Measurements from ENCODE around the gene YPEL2.
"Not testable (repeated sequence)": the region's sequence is repeated elsewhere in the genome, so short reads cannot be mapped to it uniquely, and the experiment has no call there.

YPEL2 gene, protein sequence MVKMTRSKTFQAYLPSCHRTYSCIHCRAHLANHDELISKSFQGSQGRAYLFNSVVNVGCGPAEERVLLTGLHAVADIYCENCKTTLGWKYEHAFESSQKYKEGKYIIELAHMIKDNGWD

DNA sequence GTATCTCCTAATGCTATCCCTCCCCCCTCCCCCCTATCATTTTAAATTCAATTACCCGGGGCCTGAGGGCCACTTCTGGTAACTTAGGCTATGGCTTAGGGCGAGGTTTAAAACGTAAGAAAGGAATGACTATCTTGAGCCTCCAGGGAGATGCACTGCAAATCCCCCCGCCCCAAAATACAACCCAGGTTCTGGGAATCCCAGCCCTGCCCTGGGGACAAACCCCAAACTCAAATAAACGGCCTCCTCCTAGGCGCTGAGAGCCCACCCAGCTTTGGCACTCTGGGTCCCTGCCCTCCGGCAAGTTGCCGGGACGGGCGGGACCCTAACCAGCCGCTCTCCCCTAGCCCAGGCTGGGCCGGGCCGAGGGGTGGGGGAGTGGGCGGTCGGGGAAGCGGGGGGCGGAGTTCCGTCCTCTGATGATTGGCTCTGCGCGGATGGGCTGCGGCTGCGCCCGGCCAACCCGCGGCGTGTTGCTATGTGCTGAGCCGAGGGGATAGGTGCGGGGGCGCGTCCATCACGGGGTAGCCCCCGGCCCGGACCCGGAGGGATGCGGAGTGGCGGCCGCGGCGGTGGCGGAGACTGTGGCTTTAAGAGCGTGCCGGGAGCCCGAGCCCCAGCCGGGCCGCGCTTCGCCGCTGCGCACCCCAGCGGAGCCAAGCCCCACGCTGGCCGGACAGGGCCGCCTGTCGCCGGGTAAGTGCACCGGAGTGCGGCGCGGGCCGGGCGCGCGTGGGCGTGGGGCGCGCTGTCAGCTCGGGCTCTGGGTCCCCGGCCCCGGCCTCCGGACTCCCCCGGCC lies at the start of gene YPEL2:
YPEL2 (plus strand) TSS at position 527 of the 800 bp plus-strand sequence. CDS start 21,755 bp downstream, outside the sequence.
- DNase-seq: peak; percentile 35 to 97 (median 94)

GRCh38 chr17:59284317-59284716 lies 47.1 kb upstream of the YPEL2 start:
- DNase-seq: no peak

DNA sequence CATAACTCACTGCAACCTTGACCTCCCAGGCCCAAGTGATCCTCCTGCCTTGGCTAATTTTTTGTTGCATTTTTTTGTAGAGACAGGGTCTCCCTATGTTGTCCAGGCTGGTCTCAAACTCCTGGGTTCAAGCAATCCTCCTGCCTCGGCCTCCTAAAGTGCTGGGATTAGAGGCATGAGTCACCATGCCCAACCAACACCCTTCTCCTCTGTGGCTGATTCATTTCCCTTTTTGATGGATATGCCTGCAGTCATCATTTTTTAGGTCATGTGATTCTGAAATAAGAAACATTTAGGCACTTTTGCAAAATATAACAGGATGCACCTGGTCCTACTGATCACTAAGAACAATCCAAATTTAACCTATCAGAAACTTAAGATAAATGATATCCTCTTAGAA lies 44.0 kb upstream of the YPEL2 start:
- DNase-seq: no peak

GRCh38 chr17:59287891-59288290 lies 43.6 kb upstream of the YPEL2 start:
- DNase-seq: no peak

DNA sequence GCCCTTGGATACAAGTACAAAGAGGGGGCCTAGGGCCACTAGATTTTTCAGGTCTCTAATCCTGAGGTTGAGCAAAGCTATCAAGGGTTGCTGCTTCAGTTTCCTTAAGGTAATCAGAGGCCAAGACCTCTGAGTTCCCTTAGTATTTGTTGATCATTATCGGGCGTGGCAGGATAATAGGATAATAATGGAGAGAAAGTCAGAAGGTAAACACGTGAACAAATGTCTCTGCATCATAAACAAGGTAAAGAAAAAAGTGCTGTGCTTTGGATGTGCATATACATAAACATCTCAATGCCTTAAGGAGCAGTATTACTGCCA lies 41.5 kb upstream of the YPEL2 start:
- no peak for DNase-seq

DNA sequence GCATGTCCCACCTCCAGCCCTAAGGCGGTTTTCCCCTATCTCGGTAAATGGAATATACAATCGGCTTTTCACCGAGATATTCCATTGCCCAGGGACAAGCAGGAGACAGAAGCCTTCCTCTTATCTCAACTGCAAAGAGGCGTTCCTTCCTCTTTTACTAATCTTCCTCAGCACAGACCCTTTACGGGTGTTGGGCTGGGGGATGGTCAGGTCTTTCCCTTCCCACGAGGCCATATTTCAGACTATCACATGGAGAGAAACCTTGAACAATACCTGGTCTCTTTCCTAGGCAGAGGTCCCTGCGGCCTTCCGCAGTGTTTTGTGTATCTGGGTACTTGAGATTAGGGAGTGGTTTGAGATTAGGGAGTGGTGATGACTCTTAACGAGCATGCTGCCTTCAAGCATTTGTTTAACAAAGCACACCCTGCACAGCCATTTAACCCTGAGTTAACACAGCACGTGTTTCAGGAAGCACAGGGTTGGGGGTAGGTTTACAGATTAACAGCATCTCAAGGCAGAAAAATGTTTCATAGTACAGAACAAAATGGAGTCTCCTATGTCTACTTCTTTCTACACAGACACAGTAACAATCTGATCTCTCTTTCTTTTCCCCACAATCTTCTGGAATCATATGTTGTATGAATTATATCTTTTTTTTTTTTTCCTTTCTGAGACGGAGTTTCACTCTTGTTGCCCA lies 41.0 kb upstream of the YPEL2 start:
- DNase-seq: not testable (repeated sequence)

DNA sequence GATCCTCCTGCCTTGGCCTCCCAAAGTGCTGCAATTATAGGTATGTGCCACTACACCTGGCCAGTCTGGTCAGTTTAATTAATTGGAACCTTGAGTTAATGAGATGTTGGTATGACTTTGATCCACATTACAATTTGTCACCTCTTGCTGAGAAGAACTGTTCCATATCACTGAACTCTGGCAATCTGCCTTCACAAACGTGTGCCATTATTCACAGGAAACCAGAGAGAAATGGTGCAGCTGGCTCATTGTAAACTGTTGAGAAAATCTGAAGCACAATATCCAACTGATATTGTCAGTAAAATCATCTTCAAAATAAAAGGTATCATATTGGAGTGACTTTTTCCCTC lies 39.3 kb upstream of the YPEL2 start:
- DNase-seq: no peak

DNA sequence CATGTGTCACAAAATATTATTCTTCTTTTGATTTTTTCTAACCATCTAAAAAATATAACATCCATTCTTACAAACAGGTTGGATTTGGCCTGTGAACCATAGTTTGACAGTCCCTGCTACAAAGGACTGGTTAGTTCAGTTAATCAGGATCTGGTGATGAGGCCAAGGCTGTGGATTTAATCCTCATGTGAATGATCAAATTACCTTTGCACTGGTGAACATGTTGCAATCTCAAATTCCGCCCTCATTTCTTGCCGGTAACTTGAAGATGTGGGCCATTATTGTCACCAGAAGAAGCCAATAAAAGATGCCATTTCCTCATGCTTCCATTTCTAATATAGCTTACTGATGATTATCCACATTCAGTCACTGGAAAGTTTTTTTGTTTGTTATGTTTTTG lies 35.3 kb upstream of the YPEL2 start:
- DNase-seq: no peak

DNA sequence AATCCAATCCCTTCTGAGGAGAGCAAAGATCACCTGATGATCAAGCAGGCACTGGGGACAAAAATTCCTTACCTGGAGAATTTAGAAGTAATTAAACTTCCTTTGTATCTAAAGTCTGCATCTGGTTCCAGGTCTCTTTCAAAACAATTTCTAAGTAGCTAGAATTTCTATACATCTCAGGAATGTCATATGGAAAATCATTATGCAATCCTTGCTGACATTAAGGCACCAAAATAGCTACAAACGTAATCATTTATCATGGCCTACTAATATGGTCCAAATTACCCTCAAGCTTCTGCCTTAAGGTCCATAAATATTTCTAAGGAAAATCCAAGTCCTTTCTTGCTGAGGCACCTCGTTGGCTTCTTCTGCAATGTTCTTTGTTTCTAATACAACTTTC lies 32.9 kb upstream of the YPEL2 start:
- DNase-seq: no peak

- no peak for DNase-seq
These were observed 31.9 kb upstream of the YPEL2 start for GRCh38 chr17:59299400-59300092.

- no peak for DNase-seq
These were observed 30.5 kb upstream of the YPEL2 start for GRCh38 chr17:59300941-59301340.

GRCh38 chr17:59304811-59305210 lies 26.6 kb upstream of the YPEL2 start:
- no peak for DNase-seq

- DNase-seq: no peak
These were observed 21.1 kb upstream of the YPEL2 start for GRCh38 chr17:59310263-59310920.

GRCh38 chr17:59311051-59311468 lies 20.4 kb upstream of the YPEL2 start:
- DNase-seq: peak in 31 of 58 donors; percentile 5 to 64 (median 21)

GRCh38 chr17:59311521-59311920 lies 19.9 kb upstream of the YPEL2 start:
- not testable (repeated sequence) for DNase-seq

- DNase-seq: no peak
These were observed 15.6 kb upstream of the YPEL2 start for GRCh38 chr17:59315866-59316265.

- no peak for DNase-seq
These were observed 4.1 kb upstream of the YPEL2 start for GRCh38 chr17:59327121-59327980.

DNA sequence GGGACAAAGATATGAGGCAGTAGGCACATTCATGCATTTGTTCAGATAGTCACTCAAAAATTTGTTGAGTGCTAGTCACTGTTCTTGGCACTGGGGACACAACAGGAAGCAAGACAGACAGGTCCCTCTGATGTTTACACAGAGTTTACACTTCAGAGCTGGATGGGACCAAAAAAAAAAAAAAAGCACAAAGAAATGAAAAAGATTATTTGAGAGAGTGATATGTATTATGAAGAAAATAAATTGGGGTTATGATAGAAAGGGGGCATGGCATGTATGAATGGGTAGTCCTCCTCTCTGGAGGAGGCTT lies 3.5 kb upstream of the YPEL2 start:
- no peak for DNase-seq

- peak in 1 of 58 donors; percentile 4 for DNase-seq
These were observed 2.9 kb upstream of the YPEL2 start for GRCh38 chr17:59328601-59329000.

DNA sequence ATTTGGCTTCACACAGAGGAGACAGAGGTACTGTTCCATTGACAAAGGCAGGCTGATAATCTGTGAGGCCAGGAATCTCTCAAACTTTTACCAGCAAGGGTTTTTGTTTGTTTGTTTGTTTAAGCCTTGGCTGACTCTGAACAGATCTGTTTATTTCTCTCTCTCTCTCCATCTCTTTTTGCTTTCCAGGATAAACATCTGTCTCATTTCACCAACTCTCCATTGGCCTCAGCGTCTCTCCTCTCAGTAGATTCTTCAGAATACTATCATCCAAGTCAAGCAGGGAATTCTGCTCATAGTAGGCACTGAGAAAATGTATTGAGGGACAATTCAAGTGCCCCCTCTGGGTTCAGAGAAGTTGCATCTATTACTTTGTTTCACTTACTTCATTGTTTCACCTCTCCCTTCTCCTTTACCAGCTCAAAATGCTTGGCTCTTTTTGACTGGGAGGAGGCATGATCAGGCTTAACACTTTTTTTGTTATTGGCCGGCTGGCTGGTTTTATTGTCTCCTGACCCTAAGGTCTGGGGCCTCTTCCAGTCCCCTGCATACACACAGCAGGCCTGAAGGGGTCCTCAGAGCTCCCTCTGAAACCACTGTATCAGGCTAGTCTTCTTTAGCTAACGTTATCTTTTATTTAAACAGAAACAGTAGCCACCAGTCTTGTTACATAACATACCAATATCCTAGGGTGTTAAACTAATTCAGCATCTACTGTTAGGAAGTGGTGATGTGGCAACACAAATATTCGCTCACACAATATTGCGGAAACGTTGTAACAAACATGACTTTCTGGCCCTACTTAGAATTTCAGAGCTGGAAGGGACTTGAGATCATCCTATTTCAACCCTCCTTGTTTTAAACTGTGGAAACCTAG lies 2.0 kb upstream of the YPEL2 start:
- peak in 44 of 58 donors; percentile 9 to 78 (median 43) for DNase-seq

Data from anterior cingulate cortex (tissue), 58 donors.